Activated naive CD4-positive, alpha-beta T cell treated with anti-CD3 and anti-CD28 coated beads, Interleukin-2, amount 50 U/mL, for 16 hours (primary cell): Measurements from ENCODE around the gene PAX2.
A peak's percentile ranks its signal among the peaks of the same experiment; 100 is the strongest.

ENCODE experiments used
- DNase-seq: peaks from one replicate; pipeline ENCODE4 v3.0.0-alpha.2; 2020

The PAX2 gene

GRCh38 chr10:100826031-100826651 lies 80.8 kb downstream of the PAX2 start:
- no peak for DNase-seq

GRCh38 chr10:100826661-100826982 lies 81.2 kb downstream of the PAX2 start:
- DNase-seq, result no peak

GRCh38 chr10:100826983-100827818 lies 81.8 kb downstream of the PAX2 start:
- DNase-seq, result peak; percentile 18

- no peak for DNase-seq
These were observed 82.7 kb downstream of the PAX2 start for GRCh38 chr10:100827819-100828737.

- DNase-seq, result peak; percentile 36
These were observed 83.3 kb downstream of the PAX2 start for GRCh38 chr10:100828738-100829096.

GRCh38 chr10:100829097-100829870 lies 83.9 kb downstream of the PAX2 start:
- DNase-seq, result no peak

- DNase-seq, result no peak
These were observed 84.7 kb downstream of the PAX2 start for GRCh38 chr10:100829933-100830727.

- DNase-seq, result no peak
These were observed 85.3 kb downstream of the PAX2 start for GRCh38 chr10:100830728-100831111.

- DNase-seq, result no peak
These were observed 86.4 kb downstream of the PAX2 start for GRCh38 chr10:100831742-100832141.

GRCh38 chr10:100835810-100836209 lies 90.4 kb downstream of the PAX2 start:
- DNase-seq, result no peak

GRCh38 chr10:100836891-100837290 lies 91.5 kb downstream of the PAX2 start:
- no peak for DNase-seq

- DNase-seq, result no peak
These were observed 91.9 kb downstream of the PAX2 start for GRCh38 chr10:100837300-100837699.

GRCh38 chr10:100838986-100839385 lies 93.6 kb downstream of the PAX2 start:
- DNase-seq, result no peak

GRCh38 chr10:100841528-100841927 lies 96.1 kb downstream of the PAX2 start:
- no peak for DNase-seq

- DNase-seq, result peak; percentile 37
These were observed 102.1 kb downstream of the PAX2 start for GRCh38 chr10:100847440-100847839.

- no peak for DNase-seq
These were observed 103.4 kb downstream of the PAX2 start for GRCh38 chr10:100848770-100849169.

- DNase-seq, result no peak
These were observed 112.9 kb downstream of the PAX2 start for GRCh38 chr10:100858261-100858660.

GRCh38 chr10:100858747-100859483 lies 113.5 kb downstream of the PAX2 start:
- no peak for DNase-seq

GRCh38 chr10:100859484-100859763 lies 114.0 kb downstream of the PAX2 start:
- DNase-seq, result no peak

GRCh38 chr10:100863433-100863832 lies 118.1 kb downstream of the PAX2 start:
- no peak for DNase-seq
